Neural crest cell (in vitro differentiated cells): Measurements from ENCODE around the gene STK4. TPM values are rescaled to one million over a fixed set of nuclear protein-coding genes. Genes with fewer than 3 reads are reported as not detected.

Experiments
- DNase-seq: peaks from one replicate; pipeline ENCODE4 v3.0.0; 2021; ENCODE audit warnings: low read depth, mixed read lengths, low spot score
- H3K27ac Mint-ChIP-seq: one replicate; pipeline ENCODE4 v1.8.0; 2021; ENCODE audit warnings: mild to moderate bottlenecking, mixed read lengths; ENCODE audit not compliant: unreplicated experiment
- H3K27me3 Mint-ChIP-seq: 2 replicates; pipeline ENCODE4 v1.8.0; 2021; ENCODE audit warnings: low read depth, mild to moderate bottlenecking, mixed read lengths
- H3K36me3 Mint-ChIP-seq: 2 replicates; pipeline ENCODE4 v1.8.0; 2021; ENCODE audit warnings: low read depth, mild to moderate bottlenecking, mixed read lengths
- H3K4me1 Mint-ChIP-seq: 2 replicates; pipeline ENCODE4 v1.8.0; 2021; ENCODE audit warnings: mixed read lengths
- H3K4me3 Mint-ChIP-seq: one replicate; pipeline ENCODE4 v1.8.0; 2021; ENCODE audit warnings: mild to moderate bottlenecking, mixed read lengths
- H3K9me3 Mint-ChIP-seq: 2 replicates; pipeline ENCODE4 v1.8.0; 2021; ENCODE audit warnings: mixed read lengths
- CTCF ChIP-seq: fragments of 200-600 bp; sonication (generic); conservative IDR thresholded peaks from 2 replicates; pipeline ENCODE4 v1.5.0; 2021; ENCODE audit warnings: antibody characterized with exemption, mild to moderate bottlenecking
- total RNA-seq: library from RNA; stranded (reverse); gene quantifications from 2 replicates; pipeline ENCODE4 v1.2.1, GENCODE V29; 2021

Gene STK4
- total RNA-seq, 1 donor from 2014 or later, result 41.2 TPM

- H3K9me3 Mint-ChIP-seq, result no peaks in the 10 kb centered on the region
- peaks cover 2% of the 10 kb centered on the region for H3K36me3 Mint-ChIP-seq
- TF ChIP-seq CTCF, result no peak
- DNase-seq, result no peak
- H3K4me1 Mint-ChIP-seq, result no peaks in the 10 kb centered on the region
- no peak overlapping the region for H3K4me3 Mint-ChIP-seq
- no peak overlapping the region for H3K27ac Mint-ChIP-seq
- no peaks in the 10 kb centered on the region for H3K27me3 Mint-ChIP-seq
These were observed 16.9 kb downstream of the STK4 start for GRCh38 chr20:44983093-44983674.

- DNase-seq, result no peak
- H3K4me3 Mint-ChIP-seq, result no peak overlapping the region
- peaks cover 8% of the 10 kb centered on the region for H3K36me3 Mint-ChIP-seq
- no peaks in the 10 kb centered on the region for H3K9me3 Mint-ChIP-seq
- H3K4me1 Mint-ChIP-seq, result no peaks in the 10 kb centered on the region
- TF ChIP-seq CTCF, result no peak
- no peak overlapping the region for H3K27ac Mint-ChIP-seq
- H3K27me3 Mint-ChIP-seq, result no peaks in the 10 kb centered on the region
These were observed 22.4 kb downstream of the STK4 start for GRCh38 chr20:44988631-44989171.

GRCh38 chr20:44990425-44990824 is 24.1 kb downstream of the STK4 start:
- TF ChIP-seq CTCF, result no peak
- Mint-ChIP-seq H3K4me3 (no peak overlapping the region), H3K4me1 (no peaks in the 10 kb centered on the region), H3K9me3 (no peaks in the 10 kb centered on the region), H3K27ac (no peak overlapping the region), H3K27me3 (no peaks in the 10 kb centered on the region), H3K36me3 (peaks cover 8% of the 10 kb centered on the region)
- DNase-seq, result no peak

- no peak overlapping the region for H3K27ac Mint-ChIP-seq
- peaks cover 11% of the 10 kb centered on the region for H3K36me3 Mint-ChIP-seq
- no peak overlapping the region for H3K4me3 Mint-ChIP-seq
- DNase-seq, result no peak
- H3K27me3 Mint-ChIP-seq, result no peaks in the 10 kb centered on the region
- H3K9me3 Mint-ChIP-seq, result no peaks in the 10 kb centered on the region
- no peaks in the 10 kb centered on the region for H3K4me1 Mint-ChIP-seq
- no peak for TF ChIP-seq CTCF
These were observed 24.6 kb downstream of the STK4 start for GRCh38 chr20:44990957-44991356.

GRCh38 chr20:44993343-44993742 is 27.0 kb downstream of the STK4 start:
- no peaks in the 10 kb centered on the region for H3K9me3 Mint-ChIP-seq
- H3K27ac Mint-ChIP-seq, result no peak overlapping the region
- H3K27me3 Mint-ChIP-seq, result no peaks in the 10 kb centered on the region
- H3K4me1 Mint-ChIP-seq, result no peaks in the 10 kb centered on the region
- no peak overlapping the region for H3K4me3 Mint-ChIP-seq
- peaks cover 16% of the 10 kb centered on the region for H3K36me3 Mint-ChIP-seq
- no peak for TF ChIP-seq CTCF
- no peak for DNase-seq
